H9 (cell line): ENCODE results near the gene PACSIN2. TPM values are rescaled to one million over a fixed set of nuclear protein-coding genes. Genes with fewer than 3 reads are reported as not detected.

Source experiments
- DNase-seq: peaks from one replicate; pipeline ENCODE4 v3.0.0-alpha.2; 2017
- H2AFZ ChIP-seq: one replicate; pipeline ENCODE4 v1.6.1; 2013; ENCODE audit warnings: mild to moderate bottlenecking, low read length, control low read depth, moderate library complexity
- H2AK5ac ChIP-seq: 2 replicates; pipeline ENCODE4 v1.6.1; 2013; ENCODE audit warnings: low read length, control low read depth, mixed read lengths; ENCODE audit not compliant: insufficient read length
- H2BK120ac ChIP-seq: one replicate; pipeline ENCODE4 v1.6.1; 2013; ENCODE audit warnings: low read depth, mild to moderate bottlenecking, low read length, control low read depth, inconsistent platforms; ENCODE audit not compliant: poor library complexity, severe bottlenecking
- H2BK12ac ChIP-seq: 2 replicates; pipeline ENCODE4 v1.6.1; 2013; ENCODE audit warnings: low read length, control low read depth, mixed read lengths, low read depth; ENCODE audit not compliant: insufficient read length
- H2BK15ac ChIP-seq: 2 replicates; pipeline ENCODE4 v1.6.1; 2013; ENCODE audit warnings: low read depth, low read length, control low read depth
- H2BK20ac ChIP-seq: one replicate; pipeline ENCODE4 v1.6.1; 2013; ENCODE audit warnings: low read depth, mild to moderate bottlenecking, low read length, control low read depth, inconsistent platforms; ENCODE audit not compliant: poor library complexity, severe bottlenecking
- H2BK5ac ChIP-seq: 2 replicates; pipeline ENCODE4 v1.6.1; 2013; ENCODE audit warnings: low read length, control low read depth, mixed read lengths; ENCODE audit not compliant: insufficient read length
- H3K14ac ChIP-seq: 2 replicates; pipeline ENCODE4 v1.6.1; 2013; ENCODE audit warnings: low read length, control low read depth; ENCODE audit not compliant: insufficient read depth
- H3K18ac ChIP-seq: 2 replicates; pipeline ENCODE4 v1.6.1; 2013; ENCODE audit warnings: low read depth, mild to moderate bottlenecking, mixed read lengths, low read length, control low read depth; ENCODE audit not compliant: insufficient read length
- H3K23ac ChIP-seq: 2 replicates; pipeline ENCODE4 v1.6.1; 2013; ENCODE audit warnings: low read length, control low read depth, mixed read lengths, low read depth; ENCODE audit not compliant: insufficient read length
- H3K23me2 ChIP-seq: 2 replicates; pipeline ENCODE4 v1.6.1; 2013; ENCODE audit warnings: low read depth, mild to moderate bottlenecking, mixed read lengths, low read length, control low read depth; ENCODE audit not compliant: insufficient read length, poor library complexity, severe bottlenecking
- H3K27ac ChIP-seq: 2 replicates; pipeline ENCODE4 v1.5.1; 2013; ENCODE audit warnings: low read length, control low read depth, mixed read lengths, low read depth; ENCODE audit not compliant: insufficient read length
- H3K27me3 ChIP-seq: 2 replicates; pipeline ENCODE4 v1.6.1; 2013; ENCODE audit warnings: low read length, control low read depth, inconsistent platforms; ENCODE audit not compliant: insufficient read depth
- H3K4ac ChIP-seq: 2 replicates; pipeline ENCODE4 v1.6.1; 2013; ENCODE audit warnings: low read depth, mild to moderate bottlenecking, control low read depth, inconsistent platforms, low read length, moderate library complexity
- H3K4me1 ChIP-seq: 2 replicates; pipeline ENCODE4 v1.6.1; 2013; ENCODE audit warnings: low read length, control low read depth, inconsistent platforms; ENCODE audit not compliant: insufficient read depth
- H3K4me2 ChIP-seq: 2 replicates; pipeline ENCODE4 v1.6.1; 2013; ENCODE audit warnings: low read length, control low read depth, mixed read lengths; ENCODE audit not compliant: insufficient read length, insufficient read depth
- H3K56ac ChIP-seq: 2 replicates; pipeline ENCODE4 v1.6.1; 2013; ENCODE audit warnings: low read depth, mild to moderate bottlenecking, mixed read lengths, low read length, control low read depth; ENCODE audit not compliant: insufficient read length
- H3K79me1 ChIP-seq: 2 replicates; pipeline ENCODE4 v1.6.1; 2013; ENCODE audit warnings: low read depth, mild to moderate bottlenecking, moderate library complexity, low read length, control low read depth, inconsistent platforms; ENCODE audit not compliant: insufficient read depth, poor library complexity, severe bottlenecking
- H3K79me2 ChIP-seq: 2 replicates; pipeline ENCODE4 v1.6.1; 2013; ENCODE audit warnings: low read length, control low read depth, inconsistent platforms; ENCODE audit not compliant: insufficient read depth
- H3K9ac ChIP-seq: 2 replicates; pipeline ENCODE4 v1.6.1; 2013; ENCODE audit warnings: low read length, control low read depth, mixed read lengths; ENCODE audit not compliant: insufficient read length; ENCODE audit errors: extremely low read depth
- H3K9me3 ChIP-seq: one replicate; pipeline ENCODE4 v1.6.1; 2013; ENCODE audit warnings: low read depth, low read length, inconsistent platforms; ENCODE audit not compliant: control insufficient read depth
- H3T11ph ChIP-seq: one replicate; pipeline ENCODE4 v1.6.1; 2013; ENCODE audit warnings: mild to moderate bottlenecking, low read length, control low read depth, inconsistent platforms
- H4K20me1 ChIP-seq: one replicate; pipeline ENCODE4 v1.6.1; 2013; ENCODE audit not compliant: control insufficient read depth, insufficient read length, insufficient read depth
- H4K5ac ChIP-seq: 2 replicates; pipeline ENCODE4 v1.6.1; 2013; ENCODE audit warnings: low read depth, mild to moderate bottlenecking, mixed read lengths, low read length, control low read depth; ENCODE audit not compliant: insufficient read length
- H4K8ac ChIP-seq: replicated peaks from 2 replicates; pipeline ENCODE4 v1.6.1; 2013; ENCODE audit warnings: low read length, control low read depth, mixed read lengths, low read depth; ENCODE audit not compliant: insufficient read length
- H4K91ac ChIP-seq: 2 replicates; pipeline ENCODE4 v1.6.1; 2013; ENCODE audit warnings: low read depth, mild to moderate bottlenecking, moderate library complexity, mixed read lengths, low read length, control low read depth; ENCODE audit not compliant: insufficient read length
- H3K27ac Mint-ChIP-seq, 3 experiments: 2 replicates in 2 of 3; 3 replicates in 1 of 3; pipeline ENCODE4 v1.8.0; 2020 to 2021; ENCODE audit warnings: mixed read lengths in 3 of 3, mild to moderate bottlenecking in 1 of 3, moderate library complexity in 1 of 3
- H3K27me3 Mint-ChIP-seq: 2 replicates; pipeline ENCODE4 v1.8.0; 2021; ENCODE audit warnings: low read depth, mild to moderate bottlenecking, moderate library complexity, mixed read lengths
- H3K36me3 Mint-ChIP-seq, 3 experiments: 2 replicates in 2 of 3; 3 replicates in 1 of 3; pipeline ENCODE4 v1.8.0; 2020 to 2021; ENCODE audit warnings: low read depth in 3 of 3, mixed read lengths in 3 of 3; ENCODE audit not compliant: insufficient read depth in 1 of 3
- H3K4me1 Mint-ChIP-seq, 2 experiments: 2 replicates each; pipeline ENCODE4 v1.8.0; 2020; ENCODE audit warnings: mixed read lengths in 2 of 2
- H3K4me3 Mint-ChIP-seq, 2 experiments: 2 replicates in 1 of 2; 3 replicates in 1 of 2; pipeline ENCODE4 v1.8.0; 2020 to 2021; ENCODE audit warnings: mild to moderate bottlenecking in 2 of 2, mixed read lengths in 2 of 2, moderate library complexity in 1 of 2
- H3K9me3 Mint-ChIP-seq, 2 experiments: 2 replicates in 1 of 2; 3 replicates in 1 of 2; pipeline ENCODE4 v1.8.0; 2020; ENCODE audit warnings: mild to moderate bottlenecking in 2 of 2, mixed read lengths in 2 of 2, moderate library complexity in 1 of 2
- WGBS: extraction: QIAGEN DNeasy Blood & Tissue Kit; methylation state at CpG from one replicate; pipeline ENCODE4 v1.1.7; 2013; ENCODE audit warnings: missing lambda C conversion rate, low lambda C conversion rate, mixed read lengths; ENCODE audit not compliant: insufficient read length; ENCODE audit errors: extremely low coverage; 5-methylcytosine and 5-hydroxymethylcytosine counted together
- total RNA-seq: library from RNA; stranded (reverse); gene quantifications from 2 replicates; pipeline ENCODE4 v1.2.1, GENCODE V29; 2021
- TF ChIP-seq, protein P1 (sequence below): fragments of 200-600 bp; sonication (generic); conservative IDR thresholded peaks from 3 replicates; pipeline ENCODE4 v1.8.0; 2021; ENCODE audit warnings: antibody characterized with exemption, mild to moderate bottlenecking

Gene PACSIN2
- total RNA-seq, 1 experiment from 2014 or later, result 62.3 TPM

DNA sequence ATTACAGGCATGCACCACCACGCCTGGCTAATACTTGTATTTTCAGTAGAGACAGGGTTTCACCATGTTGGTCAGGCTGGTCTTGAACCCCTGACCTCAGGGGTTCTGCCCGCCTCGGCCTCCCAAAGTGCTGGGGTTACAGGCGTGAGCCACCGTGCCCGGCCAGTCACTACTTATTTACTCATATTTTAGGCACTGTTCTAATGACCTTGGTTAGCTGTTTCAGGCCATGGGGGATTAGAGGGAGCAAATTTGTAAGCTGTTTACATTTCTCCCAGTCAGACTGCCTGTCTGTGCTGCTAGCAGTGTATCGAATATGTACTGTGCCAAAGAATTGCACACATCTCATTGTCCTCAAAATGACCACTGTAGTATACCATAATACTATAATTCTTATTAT is 32.7 kb upstream of the PACSIN2 start:
- no peak for DNase-seq

More for the DNA sequence above, 32.7 kb upstream of the PACSIN2 start:
- Histone ChIP-seq H4K20me1 (no peaks in the 10 kb centered on the region), H3K79me2 (no peaks in the 10 kb centered on the region), H2BK20ac (no peak overlapping the region), H3K23me2 (peaks cover 3% of the 10 kb centered on the region), H3K27me3 (no peaks in the 10 kb centered on the region), H2BK15ac (no peak overlapping the region), H2BK12ac (no peak overlapping the region), H3K79me1 (no peaks in the 10 kb centered on the region), H3K4me1 (no peaks in the 10 kb centered on the region), H2AK5ac (no peak overlapping the region), H3K18ac (no peak overlapping the region), H3T11ph (no peak overlapping the region), H2BK120ac (no peak overlapping the region), H3K56ac (no peak overlapping the region), H3K4me2 (no peak overlapping the region), H4K91ac (no peak overlapping the region), H3K9ac (no peak overlapping the region), H4K5ac (no peak overlapping the region), H3K27ac (no peak overlapping the region), H3K23ac (no peak overlapping the region), H3K14ac (no peak overlapping the region), H3K9me3 (no peaks in the 10 kb centered on the region), H3K4ac (no peak overlapping the region), H2AFZ (no peak overlapping the region), H4K8ac (no peak overlapping the region), H2BK5ac (no peak overlapping the region)
- H3K9me3 Mint-ChIP-seq, result no peaks in the 10 kb centered on the region
- no peak overlapping the region for H3K4me3 Mint-ChIP-seq
- H3K27me3 Mint-ChIP-seq, result no peaks in the 10 kb centered on the region
- H3K4me1 Mint-ChIP-seq, result peaks cover 0 to 7% of the 10 kb centered on the region in 2 experiments; a peak in 3 of 4 replicates
- TF ChIP-seq, protein P1, sequence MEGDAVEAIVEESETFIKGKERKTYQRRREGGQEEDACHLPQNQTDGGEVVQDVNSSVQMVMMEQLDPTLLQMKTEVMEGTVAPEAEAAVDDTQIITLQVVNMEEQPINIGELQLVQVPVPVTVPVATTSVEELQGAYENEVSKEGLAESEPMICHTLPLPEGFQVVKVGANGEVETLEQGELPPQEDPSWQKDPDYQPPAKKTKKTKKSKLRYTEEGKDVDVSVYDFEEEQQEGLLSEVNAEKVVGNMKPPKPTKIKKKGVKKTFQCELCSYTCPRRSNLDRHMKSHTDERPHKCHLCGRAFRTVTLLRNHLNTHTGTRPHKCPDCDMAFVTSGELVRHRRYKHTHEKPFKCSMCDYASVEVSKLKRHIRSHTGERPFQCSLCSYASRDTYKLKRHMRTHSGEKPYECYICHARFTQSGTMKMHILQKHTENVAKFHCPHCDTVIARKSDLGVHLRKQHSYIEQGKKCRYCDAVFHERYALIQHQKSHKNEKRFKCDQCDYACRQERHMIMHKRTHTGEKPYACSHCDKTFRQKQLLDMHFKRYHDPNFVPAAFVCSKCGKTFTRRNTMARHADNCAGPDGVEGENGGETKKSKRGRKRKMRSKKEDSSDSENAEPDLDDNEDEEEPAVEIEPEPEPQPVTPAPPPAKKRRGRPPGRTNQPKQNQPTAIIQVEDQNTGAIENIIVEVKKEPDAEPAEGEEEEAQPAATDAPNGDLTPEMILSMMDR, result no peak
- no peaks in the 10 kb centered on the region; a peak in 1 of 7 replicates for H3K36me3 Mint-ChIP-seq
- no peak overlapping the region for H3K27ac Mint-ChIP-seq
- WGBS, result no CpG with 5 or more reads among the region's 7 CpGs
